ENCODE results near the gene TRH. TPM values are rescaled to one million over a fixed set of nuclear protein-coding genes. Genes with fewer than 3 reads are reported as not detected.
A peak's percentile ranks its signal among the peaks of the same experiment; 100 is the strongest.

The TRH gene
- polyA plus RNA-seq, 1 donor from 2014 or later: 2.6 TPM

- Histone ChIP-seq H3F3A (ENCODE audit: insufficient read depth, low read length, poor library complexity, severe bottlenecking) (no peaks in the 10 kb centered on the region), H3K9ac (ENCODE audit: low read length) (no peak overlapping the region), H3K27ac (ENCODE audit: low read length) (no peak overlapping the region), H3K27me3 (ENCODE audit: insufficient read depth, low read depth, low read length) (no peaks in the 10 kb centered on the region), H3K79me2 (replicated peaks; ENCODE audit: insufficient read depth, low read length) (no peaks in the 10 kb centered on the region), H4K20me1 (ENCODE audit: insufficient read depth) (no peaks in the 10 kb centered on the region), H3K9me3 (ENCODE audit: low read length) (no peaks in the 10 kb centered on the region), H3K4me2 (ENCODE audit: low read length) (no peak overlapping the region), H3K36me3 (ENCODE audit: insufficient read depth, low read length) (no peaks in the 10 kb centered on the region), H2AFZ (ENCODE audit: low read depth, low read length) (no peak overlapping the region), H3K4me3 (ENCODE audit: low read length) (no peak overlapping the region), H3K9me2 (ENCODE audit: insufficient read depth, low read length) (no peaks in the 10 kb centered on the region)
- TF ChIP-seq EZH2 (IDR thresholded peaks at IDR 0.05; ENCODE audit: borderline replicate concordance, insufficient read depth, low read length, poor library complexity, severe bottlenecking) (no peak), CTCF (IDR thresholded peaks at IDR 0.05; ENCODE audit: poor library complexity, severe bottlenecking) (no peak), POLR2AphosphoS5 (IDR thresholded peaks at IDR 0.05) (no peak), EP300 (conservative IDR thresholded peaks at IDR 0.05; ENCODE audit: poor library complexity, severe bottlenecking) (no peak), SMC3 (conservative IDR thresholded peaks at IDR 0.05; ENCODE audit: poor library complexity) (no peak), TAF1 (IDR thresholded peaks at IDR 0.05; ENCODE audit: low read depth) (no peak), MXI1 (conservative IDR thresholded peaks at IDR 0.05; ENCODE audit: poor library complexity, severe bottlenecking) (no peak), RAD21 (conservative IDR thresholded peaks at IDR 0.05) (no peak)
- TF ChIP-seq, protein P1, sequence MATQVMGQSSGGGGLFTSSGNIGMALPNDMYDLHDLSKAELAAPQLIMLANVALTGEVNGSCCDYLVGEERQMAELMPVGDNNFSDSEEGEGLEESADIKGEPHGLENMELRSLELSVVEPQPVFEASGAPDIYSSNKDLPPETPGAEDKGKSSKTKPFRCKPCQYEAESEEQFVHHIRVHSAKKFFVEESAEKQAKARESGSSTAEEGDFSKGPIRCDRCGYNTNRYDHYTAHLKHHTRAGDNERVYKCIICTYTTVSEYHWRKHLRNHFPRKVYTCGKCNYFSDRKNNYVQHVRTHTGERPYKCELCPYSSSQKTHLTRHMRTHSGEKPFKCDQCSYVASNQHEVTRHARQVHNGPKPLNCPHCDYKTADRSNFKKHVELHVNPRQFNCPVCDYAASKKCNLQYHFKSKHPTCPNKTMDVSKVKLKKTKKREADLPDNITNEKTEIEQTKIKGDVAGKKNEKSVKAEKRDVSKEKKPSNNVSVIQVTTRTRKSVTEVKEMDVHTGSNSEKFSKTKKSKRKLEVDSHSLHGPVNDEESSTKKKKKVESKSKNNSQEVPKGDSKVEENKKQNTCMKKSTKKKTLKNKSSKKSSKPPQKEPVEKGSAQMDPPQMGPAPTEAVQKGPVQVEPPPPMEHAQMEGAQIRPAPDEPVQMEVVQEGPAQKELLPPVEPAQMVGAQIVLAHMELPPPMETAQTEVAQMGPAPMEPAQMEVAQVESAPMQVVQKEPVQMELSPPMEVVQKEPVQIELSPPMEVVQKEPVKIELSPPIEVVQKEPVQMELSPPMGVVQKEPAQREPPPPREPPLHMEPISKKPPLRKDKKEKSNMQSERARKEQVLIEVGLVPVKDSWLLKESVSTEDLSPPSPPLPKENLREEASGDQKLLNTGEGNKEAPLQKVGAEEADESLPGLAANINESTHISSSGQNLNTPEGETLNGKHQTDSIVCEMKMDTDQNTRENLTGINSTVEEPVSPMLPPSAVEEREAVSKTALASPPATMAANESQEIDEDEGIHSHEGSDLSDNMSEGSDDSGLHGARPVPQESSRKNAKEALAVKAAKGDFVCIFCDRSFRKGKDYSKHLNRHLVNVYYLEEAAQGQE (IDR thresholded peaks at IDR 0.05; ENCODE audit: borderline replicate concordance): no peak
Observed at GRCh38 chr3:129933471-129933870, 41.0 kb upstream of the TRH start.

- Histone ChIP-seq H2AFZ (ENCODE audit: low read depth, low read length) (no peak overlapping the region), H3K79me2 (replicated peaks; ENCODE audit: insufficient read depth, low read length) (no peaks in the 10 kb centered on the region), H3K4me3 (ENCODE audit: low read length) (no peak overlapping the region), H3F3A (ENCODE audit: insufficient read depth, low read length, poor library complexity, severe bottlenecking) (no peaks in the 10 kb centered on the region), H3K9ac (ENCODE audit: low read length) (no peak overlapping the region), H3K36me3 (ENCODE audit: insufficient read depth, low read length) (no peaks in the 10 kb centered on the region), H3K27me3 (ENCODE audit: insufficient read depth, low read depth, low read length) (no peaks in the 10 kb centered on the region), H3K9me3 (ENCODE audit: low read length) (no peaks in the 10 kb centered on the region), H4K20me1 (ENCODE audit: insufficient read depth) (no peaks in the 10 kb centered on the region), H3K27ac (ENCODE audit: low read length) (no peak overlapping the region), H3K4me2 (ENCODE audit: low read length) (no peak overlapping the region), H3K9me2 (ENCODE audit: insufficient read depth, low read length) (no peaks in the 10 kb centered on the region)
- TF ChIP-seq SMC3 (conservative IDR thresholded peaks at IDR 0.05; ENCODE audit: poor library complexity) (peak; percentile 97), CTCF (IDR thresholded peaks at IDR 0.05; ENCODE audit: poor library complexity, severe bottlenecking) (peak; percentile 93), TAF1 (IDR thresholded peaks at IDR 0.05; ENCODE audit: low read depth) (no peak), POLR2AphosphoS5 (IDR thresholded peaks at IDR 0.05) (no peak), EP300 (conservative IDR thresholded peaks at IDR 0.05; ENCODE audit: poor library complexity, severe bottlenecking) (no peak), MXI1 (conservative IDR thresholded peaks at IDR 0.05; ENCODE audit: poor library complexity, severe bottlenecking) (no peak), RAD21 (conservative IDR thresholded peaks at IDR 0.05) (peak; percentile 91), EZH2 (IDR thresholded peaks at IDR 0.05; ENCODE audit: borderline replicate concordance, insufficient read depth, low read length, poor library complexity, severe bottlenecking) (no peak)
- TF ChIP-seq, protein P1 (IDR thresholded peaks at IDR 0.05; ENCODE audit: borderline replicate concordance): no peak
Observed at GRCh38 chr3:129934234-129935123, 40.0 kb upstream of the TRH start.
